Activated naive CD8-positive, alpha-beta T cell (primary cell): ENCODE results near the gene HAND2.

Experiments used
- H3K27ac Mint-ChIP-seq: one replicate; pipeline ENCODE4 v1.8.0; 2021; ENCODE audit warnings: mixed read lengths
- H3K27me3 Mint-ChIP-seq: one replicate; pipeline ENCODE4 v1.8.0; 2021; ENCODE audit warnings: mixed read lengths
- H3K36me3 Mint-ChIP-seq: one replicate; pipeline ENCODE4 v1.8.0; 2021; ENCODE audit warnings: mixed read lengths
- H3K4me1 Mint-ChIP-seq: one replicate; pipeline ENCODE4 v1.8.0; 2021; ENCODE audit warnings: low read depth, mixed read lengths
- H3K4me3 Mint-ChIP-seq: one replicate; pipeline ENCODE4 v1.8.0; 2021; ENCODE audit warnings: mild to moderate bottlenecking, mixed read lengths
- H3K9me3 Mint-ChIP-seq: one replicate; pipeline ENCODE4 v1.8.0; 2021; ENCODE audit warnings: low read depth, mixed read lengths

HAND2 gene

GRCh38 chr4:173504181-173504503 is 25.9 kb downstream of the HAND2 start:
- H3K27me3 Mint-ChIP-seq, result peaks cover 59% of the 10 kb centered on the region
- peaks cover 39% of the 10 kb centered on the region for H3K4me1 Mint-ChIP-seq
- H3K36me3 Mint-ChIP-seq, result peaks cover 8% of the 10 kb centered on the region
- no peak overlapping the region for H3K4me3 Mint-ChIP-seq
- no peak overlapping the region for H3K27ac Mint-ChIP-seq
- no peaks in the 10 kb centered on the region for H3K9me3 Mint-ChIP-seq

- Mint-ChIP-seq H3K9me3 (no peaks in the 10 kb centered on the region), H3K27me3 (peaks cover 55% of the 10 kb centered on the region), H3K4me1 (peaks cover 33% of the 10 kb centered on the region), H3K4me3 (no peak overlapping the region), H3K36me3 (peaks cover 8% of the 10 kb centered on the region), H3K27ac (no peak overlapping the region)
Observed at GRCh38 chr4:173503330-173504180, 26.5 kb downstream of the HAND2 start.

- Mint-ChIP-seq H3K27me3 (peaks cover 50% of the 10 kb centered on the region), H3K4me3 (peak overlapping the region; percentile 17), H3K4me1 (peaks cover 23% of the 10 kb centered on the region), H3K27ac (no peak overlapping the region), H3K9me3 (no peaks in the 10 kb centered on the region), H3K36me3 (peaks cover 3% of the 10 kb centered on the region)
Observed at GRCh38 chr4:173502282-173502681, 27.7 kb downstream of the HAND2 start.

DNA sequence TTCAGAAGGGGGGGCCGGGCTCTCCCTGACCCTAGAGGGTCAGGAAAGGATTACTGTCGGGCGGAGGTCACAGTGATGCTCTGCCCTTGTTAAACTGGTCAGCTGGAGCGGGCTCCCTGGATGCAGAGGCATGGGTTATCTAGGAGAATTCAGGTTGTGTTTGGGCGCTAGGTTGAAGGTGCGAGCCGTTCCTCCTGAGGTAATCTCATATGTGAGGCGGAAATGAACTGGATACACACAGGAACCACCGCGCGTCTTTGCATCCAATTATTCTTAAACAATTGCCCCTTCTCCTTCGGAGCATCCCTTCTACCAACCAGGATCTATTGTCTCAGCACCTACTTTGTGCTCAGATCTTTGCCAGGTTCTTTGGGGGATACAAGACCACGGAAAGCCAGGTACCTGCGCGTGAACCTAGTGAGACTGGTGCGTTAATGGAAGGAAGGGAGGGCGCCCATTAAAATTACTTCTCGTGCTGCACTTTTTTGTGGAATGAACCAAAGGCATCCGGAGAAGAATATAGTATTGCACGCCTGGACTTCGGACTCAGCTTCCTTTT is 28.4 kb downstream of the HAND2 start:
- no peaks in the 10 kb centered on the region for H3K9me3 Mint-ChIP-seq
- peaks cover 19% of the 10 kb centered on the region for H3K4me1 Mint-ChIP-seq
- no peak overlapping the region for H3K27ac Mint-ChIP-seq
- H3K36me3 Mint-ChIP-seq, result peaks cover 3% of the 10 kb centered on the region
- H3K4me3 Mint-ChIP-seq, result peak overlapping the region; percentile 68
- peaks cover 49% of the 10 kb centered on the region for H3K27me3 Mint-ChIP-seq

DNA sequence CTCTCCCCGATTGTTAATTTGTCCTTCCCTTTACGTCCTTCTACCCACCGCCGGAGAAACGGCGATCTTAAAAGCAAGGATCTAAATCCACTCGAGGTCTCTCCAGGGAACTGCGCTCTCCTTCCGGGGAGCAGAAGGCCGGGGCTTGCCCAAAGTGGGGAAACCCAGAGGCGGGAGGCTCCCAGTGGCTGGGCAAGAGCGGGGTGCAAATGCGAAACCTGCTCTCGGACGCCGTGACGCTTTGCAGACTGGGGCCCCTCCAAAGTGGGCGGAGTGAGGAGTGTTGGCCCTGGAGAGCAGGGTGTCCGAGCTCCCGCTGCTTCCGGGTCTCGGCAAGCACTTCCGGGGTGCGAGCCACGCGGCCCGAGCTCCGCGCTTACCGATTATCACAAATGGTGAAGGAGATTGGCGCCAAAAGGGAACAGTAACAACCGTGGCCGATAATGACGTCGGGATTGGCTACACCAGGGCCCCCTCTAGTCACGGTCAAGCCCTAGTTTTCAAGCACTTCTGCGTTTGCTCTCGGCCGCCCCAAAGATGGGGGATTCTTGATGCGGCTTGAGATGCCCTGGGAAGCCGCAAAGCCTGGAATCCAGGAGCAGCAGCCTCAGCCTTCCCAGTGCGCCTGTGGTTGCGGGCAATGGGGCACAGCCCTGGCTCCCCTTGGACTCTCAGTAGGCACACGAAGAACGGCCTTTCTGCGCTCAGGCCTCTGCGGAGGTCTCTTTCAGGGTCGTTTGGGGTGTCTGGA is 29.0 kb downstream of the HAND2 start:
- Mint-ChIP-seq H3K36me3 (peaks cover 3% of the 10 kb centered on the region), H3K9me3 (no peaks in the 10 kb centered on the region), H3K27me3 (peaks cover 55% of the 10 kb centered on the region), H3K27ac (no peak overlapping the region), H3K4me1 (peaks cover 15% of the 10 kb centered on the region), H3K4me3 (peak overlapping the region; percentile 68)

- no peak overlapping the region for H3K27ac Mint-ChIP-seq
- H3K9me3 Mint-ChIP-seq, result no peaks in the 10 kb centered on the region
- peaks cover 48% of the 10 kb centered on the region for H3K27me3 Mint-ChIP-seq
- peaks cover 11% of the 10 kb centered on the region for H3K4me1 Mint-ChIP-seq
- H3K36me3 Mint-ChIP-seq, result peaks cover 3% of the 10 kb centered on the region
- H3K4me3 Mint-ChIP-seq, result peak overlapping the region; percentile 69
Observed at GRCh38 chr4:173499658-173500535, 30.1 kb downstream of the HAND2 start.

DNA sequence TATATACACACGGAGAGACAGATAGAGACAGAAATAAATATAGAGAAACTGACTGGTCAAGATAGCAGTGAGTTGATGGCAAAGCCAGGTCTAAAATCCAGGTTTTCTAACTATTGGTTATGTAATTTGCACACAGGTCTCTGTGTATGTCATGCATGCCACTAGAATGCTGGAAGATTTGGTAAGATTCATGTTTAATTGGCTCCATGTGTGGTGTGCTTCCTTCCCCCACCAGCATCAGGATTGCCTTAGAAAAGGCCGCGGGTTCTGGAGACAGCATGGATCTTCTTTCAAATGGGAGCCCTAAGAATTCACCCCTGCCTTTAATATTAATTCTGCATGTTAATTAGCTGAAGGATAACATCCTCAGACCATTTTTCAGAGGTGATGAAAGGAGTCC is 31.3 kb downstream of the HAND2 start:
- no peaks in the 10 kb centered on the region for H3K9me3 Mint-ChIP-seq
- H3K36me3 Mint-ChIP-seq, result peaks cover 3% of the 10 kb centered on the region
- no peak overlapping the region for H3K4me3 Mint-ChIP-seq
- peaks cover 18% of the 10 kb centered on the region for H3K4me1 Mint-ChIP-seq
- no peak overlapping the region for H3K27ac Mint-ChIP-seq
- H3K27me3 Mint-ChIP-seq, result peaks cover 38% of the 10 kb centered on the region

- Mint-ChIP-seq H3K4me1 (peaks cover 18% of the 10 kb centered on the region), H3K9me3 (no peaks in the 10 kb centered on the region), H3K27me3 (peaks cover 35% of the 10 kb centered on the region), H3K4me3 (no peak overlapping the region), H3K27ac (no peak overlapping the region), H3K36me3 (peaks cover 3% of the 10 kb centered on the region)
Observed at GRCh38 chr4:173498023-173498422, 32.0 kb downstream of the HAND2 start.

- peak overlapping the region; percentile 89 for H3K4me3 Mint-ChIP-seq
- no peaks in the 10 kb centered on the region for H3K9me3 Mint-ChIP-seq
- no peak overlapping the region for H3K27ac Mint-ChIP-seq
- peaks cover 20% of the 10 kb centered on the region for H3K27me3 Mint-ChIP-seq
- peaks cover 7% of the 10 kb centered on the region for H3K4me1 Mint-ChIP-seq
- no peaks in the 10 kb centered on the region for H3K36me3 Mint-ChIP-seq
Observed at GRCh38 chr4:173494013-173494970, 35.7 kb downstream of the HAND2 start.

GRCh38 chr4:173493041-173493440 is 37.0 kb downstream of the HAND2 start:
- Mint-ChIP-seq H3K27me3 (peaks cover 20% of the 10 kb centered on the region), H3K36me3 (no peaks in the 10 kb centered on the region), H3K27ac (no peak overlapping the region), H3K4me1 (peaks cover 7% of the 10 kb centered on the region), H3K4me3 (no peak overlapping the region), H3K9me3 (no peaks in the 10 kb centered on the region)

DNA sequence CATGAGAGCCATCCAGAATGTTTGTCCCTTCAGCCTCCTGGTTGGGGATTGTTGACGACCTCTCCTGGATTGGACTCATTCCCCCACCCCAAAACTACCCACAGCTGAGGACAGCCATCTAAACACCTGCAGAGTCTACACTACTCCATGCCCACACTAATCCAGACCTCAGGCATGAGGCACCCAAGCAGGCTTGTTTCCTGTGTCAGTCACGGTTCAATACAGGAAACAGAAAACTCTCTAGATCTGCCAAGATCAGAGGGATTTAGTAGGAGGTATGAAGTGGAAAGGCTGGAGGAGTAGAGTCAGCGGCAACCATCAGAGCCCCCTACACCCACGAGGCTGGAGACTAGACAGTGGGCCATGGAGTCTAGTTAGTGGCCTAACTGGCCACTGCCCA is 37.7 kb downstream of the HAND2 start:
- Mint-ChIP-seq H3K27ac (no peak overlapping the region), H3K4me3 (no peak overlapping the region), H3K4me1 (peaks cover 7% of the 10 kb centered on the region), H3K9me3 (no peaks in the 10 kb centered on the region), H3K36me3 (no peaks in the 10 kb centered on the region), H3K27me3 (peaks cover 17% of the 10 kb centered on the region)

- Mint-ChIP-seq H3K4me1 (peaks cover 7% of the 10 kb centered on the region), H3K4me3 (no peak overlapping the region), H3K36me3 (no peaks in the 10 kb centered on the region), H3K27me3 (peaks cover 8% of the 10 kb centered on the region), H3K27ac (no peak overlapping the region), H3K9me3 (no peaks in the 10 kb centered on the region)
Observed at GRCh38 chr4:173490817-173491528, 39.1 kb downstream of the HAND2 start.

GRCh38 chr4:173490256-173490655 is 39.8 kb downstream of the HAND2 start:
- Mint-ChIP-seq H3K36me3 (no peaks in the 10 kb centered on the region), H3K9me3 (no peaks in the 10 kb centered on the region), H3K27me3 (peaks cover 5% of the 10 kb centered on the region), H3K4me3 (no peak overlapping the region), H3K27ac (no peak overlapping the region), H3K4me1 (peaks cover 7% of the 10 kb centered on the region)
